Inferior parietal cortex (tissue), 1 donor: ENCODE results near the gene SPATA17.

Source experiments
- DNase-seq: peaks from one replicate; pipeline ENCODE4 v3.0.0-alpha.2; 2016; ENCODE audit errors: extremely low spot score

SPATA17 gene

DNA sequence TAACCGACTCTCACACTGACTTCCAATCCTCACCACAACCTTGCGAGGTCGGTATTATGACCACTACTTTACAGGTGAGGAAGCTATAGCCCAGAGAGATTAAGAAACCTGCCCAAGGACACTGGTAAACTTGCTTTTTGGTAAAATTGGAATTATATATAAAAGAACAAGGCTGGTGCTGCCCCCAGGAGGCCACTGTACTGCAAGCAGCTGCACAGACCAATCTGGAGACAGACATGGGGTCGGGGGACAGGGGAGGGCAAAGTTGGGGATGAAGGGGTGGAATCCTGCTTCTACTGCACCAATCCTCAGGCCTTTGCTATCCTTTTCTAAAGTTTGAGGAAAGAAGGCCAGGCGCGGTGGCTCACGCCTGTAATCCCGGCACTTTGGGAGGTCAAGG, 280.8 kb downstream of the SPATA17 start:
- DNase-seq, result no peak

- no peak for DNase-seq
Measured at GRCh38 chr1:217917281-217917887, 286.2 kb downstream of the SPATA17 start.

GRCh38 chr1:217919683-217920388, 288.7 kb downstream of the SPATA17 start:
- peak; percentile 33 for DNase-seq
